ENCODE data around the gene MYL9. TPM values are rescaled to one million over a fixed set of nuclear protein-coding genes. Genes with fewer than 3 reads are reported as not detected.
"Not testable (repeated sequence)": the region's sequence is repeated elsewhere in the genome, so short reads cannot be mapped to it uniquely, and the experiment has no call there.

Gene MYL9
- total RNA-seq, 4 donors from 2014 or later = 156 to 974 (median 332) TPM

DNA sequence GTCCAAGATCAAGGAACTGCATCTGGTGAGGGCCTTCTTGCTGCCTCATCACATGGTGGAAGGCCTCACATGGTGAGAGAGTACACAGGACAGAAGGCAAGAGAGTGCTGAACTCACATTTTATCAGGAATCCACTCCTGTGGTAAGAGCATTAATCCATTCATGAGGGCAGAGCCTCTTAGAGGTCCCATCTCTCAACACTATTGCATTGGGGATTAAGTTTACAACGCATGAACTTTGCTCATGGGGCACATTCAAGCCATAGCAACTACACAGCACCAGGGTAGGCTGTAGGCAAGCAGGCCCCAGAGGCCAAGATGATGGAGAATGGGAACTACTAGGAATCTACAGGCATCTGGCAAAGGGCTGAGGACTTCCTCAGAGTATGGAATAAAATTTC lies 22.1 kb downstream of the MYL9 start:
- WGBS, 2 donors (ENCODE audit: low coverage in 1 of 2) = 67% methylated on average over 1 of the region's 1 CpG; no CpG with 5 or more reads in 1 of the 2 donors
- H3K4me1 ChIP-seq = no peaks in the 10 kb centered on the region
- H3K27me3 ChIP-seq = no peaks in the 10 kb centered on the region
- intact Hi-C loops (cut with DNase I; ENCODE audit: low total_unique reads) = no loop called here
- TF ChIP-seq, protein P1, sequence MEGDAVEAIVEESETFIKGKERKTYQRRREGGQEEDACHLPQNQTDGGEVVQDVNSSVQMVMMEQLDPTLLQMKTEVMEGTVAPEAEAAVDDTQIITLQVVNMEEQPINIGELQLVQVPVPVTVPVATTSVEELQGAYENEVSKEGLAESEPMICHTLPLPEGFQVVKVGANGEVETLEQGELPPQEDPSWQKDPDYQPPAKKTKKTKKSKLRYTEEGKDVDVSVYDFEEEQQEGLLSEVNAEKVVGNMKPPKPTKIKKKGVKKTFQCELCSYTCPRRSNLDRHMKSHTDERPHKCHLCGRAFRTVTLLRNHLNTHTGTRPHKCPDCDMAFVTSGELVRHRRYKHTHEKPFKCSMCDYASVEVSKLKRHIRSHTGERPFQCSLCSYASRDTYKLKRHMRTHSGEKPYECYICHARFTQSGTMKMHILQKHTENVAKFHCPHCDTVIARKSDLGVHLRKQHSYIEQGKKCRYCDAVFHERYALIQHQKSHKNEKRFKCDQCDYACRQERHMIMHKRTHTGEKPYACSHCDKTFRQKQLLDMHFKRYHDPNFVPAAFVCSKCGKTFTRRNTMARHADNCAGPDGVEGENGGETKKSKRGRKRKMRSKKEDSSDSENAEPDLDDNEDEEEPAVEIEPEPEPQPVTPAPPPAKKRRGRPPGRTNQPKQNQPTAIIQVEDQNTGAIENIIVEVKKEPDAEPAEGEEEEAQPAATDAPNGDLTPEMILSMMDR (IDR thresholded peaks at IDR 0.05) = no peak
- TF ChIP-seq EP300 (IDR thresholded peaks at IDR 0.05; ENCODE audit: low read depth) (no peak), POLR2A (IDR thresholded peaks at IDR 0.05) (no peak), POLR2AphosphoS5 (IDR thresholded peaks at IDR 0.05) (no peak)
- H3K36me3 ChIP-seq = no peaks in the 10 kb centered on the region
- DNase-seq = no peak
- no peaks in the 10 kb centered on the region for H3K9me3 ChIP-seq
- no peak overlapping the region for H3K27ac ChIP-seq
- no peak overlapping the region for H3K4me3 ChIP-seq
- in situ Hi-C loops (cut with MboI; ENCODE audit: low pct_ligation_motif_present in 1 of 4, low pct_unique_long_range_greater_than_20kb in 1 of 4, low sequenced_read_pairs in 3 of 4) = loop anchor here in 1 of 4 donors (25.0 kb wide), 1 partner anchor 199 kb away; the partner anchor contains the start of gene DSN1

DNA sequence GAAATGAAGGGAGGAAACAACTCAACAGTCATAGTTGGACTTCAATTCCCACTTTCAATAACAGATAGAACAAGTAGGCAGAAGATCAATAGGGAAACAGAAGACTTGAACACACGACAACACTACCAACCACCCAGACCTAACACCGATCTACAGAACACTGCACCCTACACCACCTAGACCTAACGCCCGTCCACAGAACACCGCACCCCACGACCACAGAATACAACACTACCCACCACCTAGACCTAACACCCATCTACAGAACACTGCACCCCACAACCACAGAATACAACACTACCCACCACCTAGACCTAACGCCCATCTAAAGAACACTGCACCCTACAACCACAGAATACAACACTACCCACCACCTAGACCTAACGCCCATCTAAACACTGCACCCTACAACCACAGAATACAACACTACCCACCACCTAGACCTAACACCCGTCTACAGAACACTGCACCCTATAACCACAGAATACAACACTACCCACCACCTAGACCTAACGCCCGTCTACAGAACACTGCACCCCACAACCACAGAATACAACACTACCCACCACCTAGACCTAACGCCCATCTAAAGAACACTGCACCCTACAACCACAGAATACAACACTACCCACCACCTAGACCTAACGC lies 22.9 kb downstream of the MYL9 start:
- intact Hi-C loops (cut with DNase I; ENCODE audit: low total_unique reads); H3K27ac ChIP-seq; H3K9me3 ChIP-seq; H3K4me3 ChIP-seq; H3K36me3 ChIP-seq; H3K27me3 ChIP-seq; H3K4me1 ChIP-seq; DNase-seq: not testable (repeated sequence)
- in situ Hi-C loops (cut with MboI; ENCODE audit: low pct_ligation_motif_present in 1 of 4, low pct_unique_long_range_greater_than_20kb in 1 of 4, low sequenced_read_pairs in 3 of 4) = loop anchor here in 1 of 4 donors (25.0 kb wide), 1 partner anchor 198 kb away; the partner anchor contains the start of gene DSN1
- 85 to 88% methylated on average over 8 to 13 of the region's 13 CpGs for WGBS, 2 donors (ENCODE audit: low coverage in 1 of 2)

DNA sequence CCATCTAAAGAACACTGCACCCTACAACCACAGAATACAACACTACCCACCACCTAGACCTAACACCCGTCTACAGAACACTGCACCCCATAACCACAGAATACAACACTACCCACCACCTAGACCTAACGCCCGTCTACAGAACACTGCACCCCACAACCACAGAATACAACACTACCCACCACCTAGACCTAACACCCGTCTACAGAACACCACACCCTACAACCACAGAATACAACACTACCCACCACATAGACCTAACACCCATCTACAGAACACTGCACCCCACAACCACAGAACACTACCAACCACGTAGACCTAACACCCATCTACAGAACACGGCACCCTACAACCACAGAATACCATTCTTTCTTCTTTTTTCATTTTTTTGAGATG lies 23.4 kb downstream of the MYL9 start:
- intact Hi-C loops (cut with DNase I; ENCODE audit: low total_unique reads) = loop anchor here (5.0 kb wide), 1 partner anchor 38 kb away; no protein-coding TSS in a partner anchor

DNA sequence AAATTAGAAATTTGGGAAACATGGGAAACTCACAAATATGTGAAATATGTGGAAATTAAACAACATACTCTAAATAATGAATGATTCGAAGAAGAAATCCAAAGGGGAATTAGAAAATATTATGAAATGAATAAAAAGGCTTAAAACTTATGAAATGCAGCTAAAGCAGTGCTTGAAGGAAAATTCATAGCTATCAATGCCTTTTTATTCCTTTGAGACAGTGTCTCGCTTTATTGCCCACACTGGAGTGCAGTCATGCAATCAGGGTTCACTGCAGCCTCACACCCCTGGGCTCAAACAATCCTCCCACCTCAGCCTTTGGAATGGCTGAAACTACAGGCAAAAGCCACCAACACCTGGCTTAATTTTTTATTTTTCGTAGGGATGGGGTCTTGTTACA lies 24.2 kb downstream of the MYL9 start:
- H3K36me3 ChIP-seq = no peaks in the 10 kb centered on the region

More for the DNA sequence above, 23.4 kb downstream of the MYL9 start:
- not testable (repeated sequence) for DNase-seq, H3K27me3 ChIP-seq, H3K4me3 ChIP-seq, H3K4me1 ChIP-seq, H3K27ac ChIP-seq, H3K9me3 ChIP-seq, H3K36me3 ChIP-seq
- in situ Hi-C loops (cut with MboI; ENCODE audit: low pct_ligation_motif_present in 1 of 4, low pct_unique_long_range_greater_than_20kb in 1 of 4, low sequenced_read_pairs in 3 of 4) = loop anchor here in 1 of 4 donors (25.0 kb wide), 1 partner anchor 198 kb away; the partner anchor contains the start of gene DSN1
- WGBS, 2 donors (ENCODE audit: low coverage in 1 of 2) = 66 to 83% methylated on average over 3 to 6 of the region's 6 CpGs

DNA sequence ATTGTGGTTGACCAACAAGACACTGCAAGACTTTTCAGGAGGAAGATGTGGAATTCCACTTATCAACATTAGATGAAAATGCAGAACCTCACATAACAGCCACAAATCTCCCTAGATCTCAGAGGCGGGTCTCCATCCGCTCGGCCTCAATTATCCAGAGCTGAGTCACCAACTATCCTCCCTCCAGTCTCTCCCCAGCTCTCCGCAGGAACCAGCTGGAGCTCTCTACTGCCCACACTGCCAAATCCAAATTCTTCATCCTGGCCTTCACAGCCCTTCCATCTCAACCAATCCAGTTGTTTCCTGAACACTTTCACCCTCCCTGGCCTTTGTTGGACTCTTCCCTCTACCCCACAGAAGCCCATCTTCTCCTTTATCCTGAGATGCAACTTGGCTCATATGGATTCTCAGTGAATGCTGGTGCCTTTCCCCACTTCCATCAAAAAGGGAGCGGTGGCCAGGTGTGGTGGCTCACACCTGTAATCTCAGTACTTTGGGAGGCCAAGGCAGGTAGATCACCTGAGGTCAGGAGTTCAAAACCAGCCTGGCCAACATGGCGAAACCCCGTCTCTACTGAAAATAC lies 28.6 kb downstream of the MYL9 start:
- H3K4me3 ChIP-seq = no peak overlapping the region
- WGBS, 2 donors (ENCODE audit: low coverage in 1 of 2) = 85 to 87% methylated on average over 2 to 7 of the region's 7 CpGs

More for the DNA sequence above, 24.2 kb downstream of the MYL9 start:
- TF ChIP-seq, protein P1 (IDR thresholded peaks at IDR 0.05) = no peak
- no peak for TF ChIP-seq POLR2AphosphoS5 (IDR thresholded peaks at IDR 0.05)
- in situ Hi-C loops (cut with MboI; ENCODE audit: low pct_ligation_motif_present in 1 of 4, low pct_unique_long_range_greater_than_20kb in 1 of 4, low sequenced_read_pairs in 3 of 4) (loop anchor here in 1 of 4 donors (25.0 kb wide), 1 partner anchor 197 kb away; the partner anchor contains the start of gene DSN1), intact Hi-C loops (cut with DNase I; ENCODE audit: low total_unique reads) (loop anchor here (5.0 kb wide), 1 partner anchor 37 kb away; no protein-coding TSS in a partner anchor)
- Histone ChIP-seq H3K27me3 (no peaks in the 10 kb centered on the region), H3K4me1 (no peaks in the 10 kb centered on the region), H3K4me3 (no peak overlapping the region), H3K27ac (no peak overlapping the region), H3K9me3 (no peaks in the 10 kb centered on the region)
- 96 to 100% methylated on average over 2 to 3 of the region's 3 CpGs for WGBS, 2 donors (ENCODE audit: low coverage in 1 of 2)
- DNase-seq = no peak

More for the DNA sequence above, 28.6 kb downstream of the MYL9 start:
- no peak overlapping the region for H3K27ac ChIP-seq
- H3K36me3 ChIP-seq = no peaks in the 10 kb centered on the region
- peaks cover 4 to 19% (median 13%) of the 10 kb centered on the region in 4 donors for H3K4me1 ChIP-seq
- in situ Hi-C loops (cut with MboI; ENCODE audit: low pct_ligation_motif_present in 1 of 4, low pct_unique_long_range_greater_than_20kb in 1 of 4, low sequenced_read_pairs in 3 of 4) (loop anchor here in 1 of 4 donors (25.0 kb wide), 1 partner anchor 192 kb away; the partner anchor contains the start of gene DSN1), intact Hi-C loops (cut with DNase I; ENCODE audit: low total_unique reads) (loop anchor here (5.0 kb wide), 1 partner anchor 32 kb away; no protein-coding TSS in a partner anchor)
- no peaks in the 10 kb centered on the region for H3K9me3 ChIP-seq
- DNase-seq = no peak
- TF ChIP-seq, protein P1 (IDR thresholded peaks at IDR 0.05) = no peak
- no peak for TF ChIP-seq EP300 (IDR thresholded peaks at IDR 0.05; ENCODE audit: low read depth)
- no peaks in the 10 kb centered on the region for H3K27me3 ChIP-seq

All from transverse colon (tissue), 4 donors.